CD4-positive, alpha-beta T cell treated with Interleukin-4 for 1 hour (primary cell): ENCODE data around the gene TRAPPC4.
"Not testable (repeated sequence)": the region's sequence is repeated elsewhere in the genome, so short reads cannot be mapped to it uniquely, and the experiment has no call there.

Experiments used
- DNase-seq, 2 donors: peaks; one replicate each; pipeline ENCODE4 v3.0.0-alpha.2; 2020 to 2022

The TRAPPC4 gene, protein sequence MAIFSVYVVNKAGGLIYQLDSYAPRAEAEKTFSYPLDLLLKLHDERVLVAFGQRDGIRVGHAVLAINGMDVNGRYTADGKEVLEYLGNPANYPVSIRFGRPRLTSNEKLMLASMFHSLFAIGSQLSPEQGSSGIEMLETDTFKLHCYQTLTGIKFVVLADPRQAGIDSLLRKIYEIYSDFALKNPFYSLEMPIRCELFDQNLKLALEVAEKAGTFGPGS

DNA sequence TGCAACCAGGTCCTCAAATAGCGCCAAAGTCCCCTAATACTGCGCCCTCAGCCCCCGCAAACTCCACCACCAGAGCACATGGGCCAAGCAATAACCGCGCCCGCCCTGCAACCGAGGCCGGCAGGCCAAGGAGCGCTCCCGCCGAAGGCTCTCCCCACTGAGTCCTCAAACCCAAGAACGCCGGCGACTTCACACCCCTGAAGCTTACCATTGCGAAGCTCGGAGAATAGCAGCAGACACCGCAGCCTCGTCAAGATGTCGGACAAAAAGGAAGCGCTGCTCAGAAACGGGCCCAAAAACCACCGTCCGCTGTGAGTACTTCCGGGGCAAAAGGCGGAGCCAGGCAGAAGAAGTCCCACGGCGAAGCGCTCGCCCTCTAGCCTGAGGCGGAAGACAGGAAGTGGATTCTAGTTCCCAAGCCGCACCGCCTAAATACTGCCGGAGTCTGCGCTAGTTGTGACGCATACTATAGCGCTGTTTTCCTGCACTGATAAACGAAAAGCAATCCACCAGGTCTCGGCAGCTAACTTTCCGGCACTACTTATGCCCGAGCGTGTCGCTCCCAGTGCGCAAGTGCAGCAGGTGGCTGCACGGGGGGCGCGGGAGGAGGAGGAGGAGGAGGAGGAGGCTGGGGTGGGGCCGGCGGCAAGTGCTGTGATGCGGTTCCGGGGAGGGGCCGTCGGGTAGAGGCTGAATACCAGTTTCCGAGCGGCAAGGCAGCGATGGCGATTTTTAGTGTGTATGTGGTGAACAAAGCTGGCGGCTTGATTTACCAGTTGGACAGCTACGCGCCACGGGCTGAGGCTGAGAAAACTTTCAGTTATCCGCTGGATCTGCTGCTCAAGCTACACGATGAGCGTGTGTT, at the start of gene TRAPPC4, which contains the start of gene RPS25:
Gene TRAPPC4 (plus strand): TSS at position 693 of the 865 bp plus-strand sequence. CDS start 30 bp downstream, at position 723.
Gene RPS25 (minus strand): TSS at position 270 of the 865 bp plus-strand sequence. CDS start 59 bp downstream, at position 211.
- DNase-seq = peak; percentile 96

DNA sequence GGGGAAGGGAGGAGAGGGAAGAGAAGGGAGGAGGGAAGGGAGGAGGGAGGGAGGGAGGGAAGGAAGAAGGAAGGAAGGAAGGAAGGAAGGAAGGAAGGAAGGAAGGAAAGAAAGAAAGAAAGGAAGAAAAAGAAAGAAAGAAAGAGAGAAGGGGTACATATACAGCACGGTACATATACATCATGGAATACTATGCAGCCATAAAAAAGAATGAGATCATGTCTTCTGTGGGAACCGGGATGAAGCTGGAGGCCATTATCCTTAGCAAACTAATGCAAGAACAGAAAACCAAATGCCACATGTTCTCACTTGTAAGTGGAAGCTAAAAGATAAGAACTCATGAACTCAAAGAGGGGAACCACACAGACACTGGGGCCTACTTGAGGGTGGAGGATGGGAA, 49.1 kb upstream of the TRAPPC4 start:
- DNase-seq = not testable (repeated sequence)

DNA sequence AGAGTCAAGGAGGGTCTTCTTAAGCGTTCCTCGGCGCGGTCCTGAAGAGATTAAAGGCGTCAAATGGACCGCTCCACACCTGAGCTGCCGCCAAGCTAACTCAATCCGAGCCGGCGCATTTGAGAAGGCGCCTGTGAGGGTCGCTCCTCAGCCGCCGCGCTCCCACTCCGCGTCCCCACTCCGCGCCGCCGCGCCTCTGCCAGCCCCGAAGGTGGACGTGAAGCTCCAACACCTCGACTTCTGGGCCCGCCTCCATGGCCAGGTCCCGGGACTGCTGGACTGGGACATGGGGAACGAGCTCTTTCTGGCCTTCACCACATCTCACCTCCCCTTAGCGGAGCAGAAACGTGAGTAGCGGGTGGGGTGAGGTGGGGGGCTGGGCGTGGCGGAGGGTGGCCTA, 46.9 kb upstream of the TRAPPC4 start, which contains the start of gene FOXR1:
Gene FOXR1 (plus strand): TSS at position 116 of the 400 bp plus-strand sequence. CDS start 171 bp downstream, at position 287.
- DNase-seq = no peak

DNA sequence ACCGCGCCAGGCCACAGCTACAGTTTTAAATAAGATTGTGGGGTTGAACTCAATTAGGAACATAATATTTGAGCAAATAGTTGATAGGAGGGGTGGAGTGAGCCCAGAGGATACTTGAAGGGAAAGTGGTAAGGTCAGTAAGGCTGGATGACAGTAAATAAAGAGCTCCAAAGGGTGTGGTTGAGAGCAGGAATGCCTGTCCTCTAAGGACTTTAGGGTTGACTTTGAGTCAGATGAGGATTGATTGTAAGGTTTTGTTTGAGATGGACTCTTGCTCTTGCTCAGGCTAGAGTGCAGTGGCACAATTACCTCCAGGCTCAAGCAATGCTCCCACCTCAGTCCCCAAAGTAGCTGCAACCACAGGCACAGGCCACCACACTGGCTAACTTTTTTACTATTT, 44.6 kb upstream of the TRAPPC4 start:
- no peak for DNase-seq

DNA sequence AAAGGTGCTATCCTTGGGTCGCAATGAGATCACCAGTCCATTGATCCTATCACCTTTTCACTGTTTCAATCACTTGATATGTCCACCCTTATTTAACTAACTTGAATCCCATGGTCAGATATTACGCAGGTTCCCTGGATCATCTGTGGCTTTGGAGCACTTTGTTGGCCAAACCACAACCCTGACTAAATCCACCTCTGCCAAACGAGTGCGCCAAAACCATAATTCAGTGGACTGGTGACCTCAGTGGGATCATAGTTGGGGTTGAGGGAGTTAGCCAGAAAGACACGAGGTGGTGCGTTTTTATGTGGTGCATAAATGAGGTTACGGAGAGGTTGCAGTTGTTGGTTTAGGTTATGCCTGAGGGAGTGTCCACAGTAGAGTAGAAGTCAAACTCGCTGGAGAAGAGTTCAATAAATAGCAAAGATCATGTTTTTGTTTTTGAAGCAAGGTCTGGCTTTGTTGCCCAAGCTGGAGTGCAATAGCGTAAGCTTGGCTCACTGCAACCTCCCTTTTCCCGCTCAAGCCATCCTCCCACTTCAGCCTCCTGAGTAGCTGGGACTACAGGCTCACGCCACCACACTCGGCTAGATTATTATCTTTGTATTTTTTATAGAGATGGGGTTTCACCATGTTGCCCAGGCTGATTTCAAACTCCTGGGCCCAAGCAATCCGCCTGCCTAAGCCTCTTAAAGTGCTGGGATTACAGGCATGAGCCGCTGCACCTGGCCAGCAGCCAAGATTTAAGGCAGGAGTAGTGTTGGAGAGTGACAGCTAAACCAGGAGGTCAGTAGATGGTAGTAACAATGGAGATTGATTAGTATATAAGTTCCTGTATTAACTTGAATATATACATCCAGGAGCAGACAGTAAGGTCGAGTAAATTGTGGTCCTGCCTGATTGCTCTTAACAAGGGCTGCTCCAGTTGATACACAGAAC, 42.5 kb upstream of the TRAPPC4 start:
- no peak for DNase-seq

DNA sequence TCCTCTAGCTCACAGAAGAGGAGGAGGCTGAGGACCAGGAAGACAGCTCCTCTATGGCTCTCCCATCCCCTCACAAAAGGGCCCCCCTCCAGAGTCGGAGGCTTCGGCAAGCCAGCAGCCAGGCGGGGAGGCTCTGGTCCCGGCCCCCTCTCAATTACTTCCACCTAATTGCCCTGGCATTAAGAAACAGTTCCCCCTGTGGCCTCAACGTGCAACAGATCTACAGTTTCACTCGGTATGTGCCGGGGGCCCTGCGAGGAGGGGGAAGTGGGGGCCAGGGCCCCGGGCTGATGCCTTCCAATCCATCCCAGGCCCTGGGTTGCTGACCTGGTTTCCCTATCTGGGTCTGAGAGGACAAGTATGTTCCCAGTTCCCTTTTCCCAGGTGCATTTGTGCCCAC, 39.1 kb upstream of the TRAPPC4 start:
- no peak for DNase-seq

DNA sequence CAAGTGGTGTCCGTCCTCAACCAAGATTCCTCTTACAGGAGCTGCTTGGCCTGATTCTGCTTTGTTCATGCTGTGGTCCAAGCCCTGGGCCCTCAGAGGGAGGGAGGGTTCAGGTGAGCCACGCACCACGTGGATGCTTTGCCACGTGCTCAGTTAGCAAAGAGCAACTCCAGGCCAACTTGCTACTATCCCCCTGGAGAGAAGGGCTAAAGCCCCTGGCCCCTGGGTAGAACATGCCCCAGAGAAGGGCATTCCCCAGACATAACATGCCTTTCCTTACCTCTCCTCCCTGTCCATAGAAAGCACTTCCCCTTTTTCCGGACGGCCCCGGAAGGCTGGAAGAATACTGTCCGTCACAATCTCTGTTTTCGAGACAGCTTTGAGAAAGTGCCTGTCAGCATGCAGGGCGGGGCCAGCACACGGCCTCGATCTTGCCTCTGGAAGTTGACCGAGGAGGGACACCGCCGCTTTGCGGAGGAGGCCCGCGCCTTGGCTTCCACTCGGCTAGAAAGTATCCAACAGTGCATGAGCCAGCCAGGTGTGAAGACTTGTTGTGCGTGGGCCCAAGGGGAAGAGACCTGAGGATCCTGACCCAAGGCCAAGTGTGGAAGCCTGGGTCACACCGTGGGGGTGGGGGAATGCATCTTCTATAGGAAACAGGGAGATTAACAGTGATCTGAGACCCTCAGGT, 38.2 kb upstream of the TRAPPC4 start:
- no peak for DNase-seq

DNA sequence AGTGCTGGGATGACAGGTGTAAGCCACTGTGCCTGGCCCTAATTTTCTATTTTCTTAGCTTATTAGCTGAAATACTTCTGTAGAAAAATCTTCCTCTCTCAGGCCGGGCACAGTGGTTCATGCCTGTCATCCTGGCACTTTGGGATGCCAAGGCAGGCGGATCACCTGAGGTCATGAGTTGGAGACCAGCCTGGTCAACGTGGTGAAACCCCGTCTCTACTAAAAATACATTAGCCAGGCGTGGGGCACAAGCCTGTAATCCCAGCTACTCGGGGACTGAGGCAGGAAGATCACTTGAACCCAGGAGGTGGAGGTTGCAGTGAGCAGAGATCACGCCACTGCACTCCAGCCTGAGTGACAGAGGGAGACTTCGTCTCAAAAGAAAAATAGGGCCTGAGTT, 34.2 kb upstream of the TRAPPC4 start:
- not testable (repeated sequence) for DNase-seq

DNA sequence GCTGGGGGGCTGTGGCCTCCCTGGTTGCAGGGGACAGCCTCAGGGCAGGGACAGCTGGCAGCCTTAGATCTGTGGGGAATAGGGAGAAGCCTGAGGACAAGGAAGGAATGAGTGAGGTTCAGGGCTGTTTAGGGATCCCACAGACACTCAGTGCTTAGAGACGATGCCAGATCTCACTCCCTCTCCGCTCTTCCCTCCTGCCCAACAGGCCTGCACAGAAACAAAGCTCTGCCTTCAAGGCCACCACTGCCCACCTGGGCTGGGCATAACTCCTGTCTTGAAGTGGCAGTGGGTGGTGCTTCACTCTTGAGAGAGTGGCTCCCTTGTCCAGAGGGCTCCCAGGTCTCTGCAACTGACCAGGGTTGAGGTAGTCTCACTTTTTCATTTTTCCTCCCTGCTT, 33.7 kb upstream of the TRAPPC4 start:
- no peak for DNase-seq

DNA sequence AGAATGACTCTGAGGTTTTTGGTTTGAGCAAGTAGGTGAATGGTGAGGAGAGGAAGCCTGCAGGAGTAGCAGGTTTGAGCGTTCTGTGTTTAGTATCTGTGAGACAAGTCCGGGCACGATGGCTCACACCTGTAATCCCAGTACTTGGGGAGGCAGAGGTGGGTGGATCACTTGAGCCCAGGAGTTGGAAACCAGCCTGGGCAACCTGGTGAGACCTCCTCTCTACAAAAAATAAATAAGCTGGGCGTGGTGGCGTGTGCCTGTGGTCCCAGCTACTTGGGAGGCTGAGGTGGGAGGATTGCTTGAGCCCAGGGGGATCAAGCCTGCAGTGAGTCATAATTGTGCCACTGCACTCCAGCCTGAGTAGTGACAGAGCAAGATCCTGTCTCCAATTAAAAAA, 30.3 kb upstream of the TRAPPC4 start:
- DNase-seq = no peak

DNA sequence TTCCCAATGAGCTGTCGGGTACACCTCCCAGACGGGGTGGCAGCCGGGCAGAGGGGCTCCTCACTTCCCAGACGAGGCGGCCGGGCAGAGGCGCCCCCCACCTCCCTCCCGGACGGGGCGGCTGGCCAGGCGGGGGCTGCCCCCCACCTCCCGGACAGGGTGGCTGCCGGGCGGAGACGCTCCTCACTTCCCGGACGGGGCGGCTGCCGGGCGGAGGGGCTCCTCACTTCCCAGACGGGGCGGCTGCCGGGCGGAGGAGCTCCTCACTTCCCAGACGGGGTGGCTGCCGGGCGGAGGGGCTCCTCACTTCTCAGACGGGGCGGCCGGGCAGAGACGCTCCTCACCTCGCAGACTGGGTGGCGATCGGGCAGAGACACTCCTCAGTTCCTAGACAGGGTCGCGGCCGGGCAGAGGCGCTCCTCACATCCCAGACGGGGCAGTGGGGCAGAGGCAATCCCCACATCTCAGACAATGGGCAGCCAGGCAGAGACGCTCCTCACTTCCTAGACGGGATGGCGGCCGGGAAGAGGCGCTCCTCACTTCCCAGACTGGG, 27.0 kb upstream of the TRAPPC4 start:
- not testable (repeated sequence) for DNase-seq

DNA sequence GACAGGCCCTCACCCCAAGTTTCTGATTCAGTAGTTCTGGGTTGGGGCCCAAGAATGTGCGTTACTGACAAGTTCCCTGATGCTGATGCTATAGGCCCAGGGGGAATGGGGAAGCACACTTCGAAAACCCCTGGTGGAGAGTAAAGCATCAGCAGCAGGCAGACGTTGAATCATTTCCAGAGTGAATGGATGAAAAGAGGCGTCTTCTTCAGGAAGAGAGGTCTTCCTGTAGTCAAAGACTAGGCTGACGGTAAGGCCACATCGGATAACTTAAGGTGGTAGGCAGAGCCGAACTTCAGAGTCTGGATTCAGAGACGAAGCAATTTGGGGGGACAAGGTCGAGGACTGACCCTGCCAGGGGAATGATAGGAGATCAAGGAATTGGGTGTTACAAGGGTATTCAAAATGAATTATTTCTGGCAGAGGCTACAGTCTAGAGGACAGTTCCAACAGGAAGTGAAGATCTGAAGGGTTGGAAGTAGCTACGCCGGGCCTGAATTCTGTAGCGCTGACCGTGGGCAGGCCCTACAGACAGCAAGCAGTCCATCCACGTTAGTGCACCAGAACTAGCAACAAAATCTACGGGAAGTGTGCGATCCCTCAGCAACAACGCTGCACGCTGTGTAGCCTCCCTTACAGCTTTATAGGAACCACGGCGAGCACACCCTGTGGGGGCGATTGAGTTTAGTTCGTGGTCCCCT, 21.5 kb upstream of the TRAPPC4 start:
- peak; percentile 23 to 56 for DNase-seq

DNA sequence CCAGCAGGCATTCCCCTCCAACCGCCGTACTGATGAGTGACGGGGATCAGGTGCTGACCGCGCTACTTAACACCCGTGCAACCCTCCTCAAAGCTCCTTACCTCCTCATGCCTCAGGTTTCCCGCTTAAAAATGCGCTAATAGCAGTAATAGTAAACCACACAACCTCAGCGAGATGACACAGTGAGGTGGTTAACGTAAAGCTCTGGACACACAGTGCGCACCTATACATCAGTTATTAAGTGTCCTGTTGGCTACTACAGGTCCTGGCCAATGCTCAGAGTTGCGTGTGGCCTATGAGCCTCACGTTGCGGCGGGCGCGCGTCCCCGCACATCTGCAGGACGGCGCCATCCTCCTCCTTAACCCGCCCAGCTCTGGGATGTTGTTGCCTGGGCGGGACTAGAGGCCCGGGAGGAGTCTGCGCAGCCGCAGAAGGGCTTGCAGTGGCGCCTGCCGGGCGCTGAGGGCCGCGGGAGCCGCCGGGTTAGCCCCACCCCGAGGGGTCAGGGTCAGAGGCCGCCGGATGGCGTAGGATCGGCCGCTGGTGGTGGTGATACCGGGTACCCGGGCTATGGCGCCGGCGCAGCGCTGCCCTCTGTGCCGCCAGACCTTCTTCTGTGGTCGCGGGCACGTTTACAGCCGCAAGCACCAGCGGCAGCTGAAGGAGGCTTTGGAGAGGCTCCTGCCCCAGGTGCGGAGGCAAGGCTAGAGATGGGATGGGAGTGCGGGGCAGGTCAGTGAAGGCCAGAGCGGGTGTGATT, 20.8 kb upstream of the TRAPPC4 start, which contains the start of gene CENATAC:
Gene CENATAC (plus strand): TSS at position 512 of the 761 bp plus-strand sequence. CDS start 60 bp downstream, at position 572.
- peak; percentile 95 to 96 for DNase-seq

DNA sequence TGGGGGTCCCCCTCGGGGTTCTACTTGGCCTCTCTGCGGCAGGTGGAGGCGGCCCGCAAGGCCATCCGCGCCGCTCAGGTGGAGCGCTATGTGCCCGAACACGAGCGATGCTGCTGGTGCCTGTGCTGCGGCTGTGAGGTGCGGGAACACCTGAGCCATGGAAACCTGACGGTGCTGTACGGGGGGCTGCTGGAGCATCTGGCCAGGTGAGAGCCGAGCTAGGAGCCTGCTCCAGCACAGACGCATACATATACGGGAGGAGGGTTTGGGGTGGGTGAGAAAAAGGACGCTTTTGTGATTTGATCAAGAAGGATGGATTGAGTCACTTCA, 20.2 kb upstream of the TRAPPC4 start:
- DNase-seq = no peak

DNA sequence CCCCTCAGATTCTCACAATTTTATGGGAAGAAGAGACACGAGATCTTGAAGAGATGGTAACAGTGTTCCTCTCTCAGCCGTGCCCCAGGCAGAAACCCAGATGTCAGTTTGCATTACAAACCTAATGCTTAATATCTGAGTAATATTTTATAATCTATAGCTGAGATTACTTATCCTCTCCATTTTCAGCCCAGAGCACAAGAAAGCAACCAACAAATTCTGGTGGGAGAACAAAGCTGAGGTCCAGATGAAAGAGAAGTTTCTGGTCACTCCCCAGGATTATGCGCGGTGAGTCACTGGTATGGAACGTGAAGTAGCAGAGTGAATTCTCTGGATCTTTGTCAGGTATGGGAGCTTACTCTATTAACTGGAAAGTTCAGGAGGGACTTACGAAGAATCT, 19.7 kb upstream of the TRAPPC4 start:
- DNase-seq = no peak

DNA sequence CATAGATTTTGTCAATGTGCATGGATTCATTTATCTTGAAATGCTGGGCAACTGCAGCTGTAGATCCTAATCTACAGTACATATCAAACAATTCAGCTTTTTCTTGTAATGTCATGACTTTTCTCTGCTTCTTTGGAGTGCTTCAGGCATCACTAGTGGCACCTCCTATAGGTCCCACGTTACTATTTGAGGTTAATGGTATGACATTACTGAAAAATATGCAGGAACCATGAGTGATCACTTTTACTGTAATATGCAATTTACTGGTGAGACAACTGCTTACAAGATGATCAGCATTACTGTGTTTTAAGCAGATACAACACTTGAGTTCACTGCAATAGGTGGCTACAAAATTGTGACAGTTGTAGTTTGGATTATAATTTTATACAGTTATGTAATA, 17.7 kb upstream of the TRAPPC4 start:
- no peak for DNase-seq

DNA sequence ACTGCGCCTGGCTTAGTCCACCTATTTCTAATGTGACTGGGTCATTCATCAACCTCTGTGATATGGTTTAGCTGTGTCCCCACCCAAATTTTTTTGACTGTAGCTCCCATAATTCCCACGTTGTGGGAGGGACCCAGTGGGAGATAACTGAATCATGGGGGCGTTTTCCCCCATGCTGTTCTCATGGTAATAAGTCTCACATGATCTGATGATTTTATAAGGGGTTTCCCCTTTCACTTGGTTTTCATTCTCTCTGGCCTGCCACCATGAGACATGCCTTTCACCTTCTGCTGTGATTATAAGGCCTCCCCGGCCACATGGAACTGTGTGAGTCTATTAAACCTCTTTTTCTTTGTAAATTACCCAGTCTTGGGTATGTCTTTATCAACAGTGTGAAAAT, 11.9 kb upstream of the TRAPPC4 start:
- no peak for DNase-seq

DNA sequence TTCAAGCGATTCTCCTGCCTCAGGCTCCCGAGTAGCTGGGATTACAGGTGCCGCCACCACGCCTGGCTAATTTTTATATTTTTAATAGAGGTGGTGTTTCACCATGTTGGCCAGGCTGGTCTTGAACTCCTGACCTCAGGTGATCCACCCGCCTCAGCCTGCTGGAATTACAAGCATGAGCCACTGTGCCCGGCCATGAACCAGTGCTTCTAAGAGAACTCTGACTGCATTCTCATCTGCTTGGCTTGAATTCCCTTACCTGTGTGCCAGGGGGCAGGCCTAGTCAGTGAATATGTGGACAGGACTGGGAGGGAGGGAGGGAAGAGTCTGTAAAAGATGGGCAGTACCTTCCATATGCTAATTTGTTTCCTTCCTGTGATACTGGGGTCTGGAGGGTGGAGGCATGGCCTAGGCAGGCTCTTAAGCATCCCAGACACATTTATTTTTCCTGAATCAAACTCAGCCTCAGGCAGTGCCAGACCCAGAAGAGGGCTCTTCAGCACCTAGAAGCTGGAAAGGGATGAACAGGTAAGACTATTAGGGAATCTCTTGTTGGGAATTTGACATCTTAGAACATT, 7.0 kb upstream of the TRAPPC4 start:
- DNase-seq = no peak

DNA sequence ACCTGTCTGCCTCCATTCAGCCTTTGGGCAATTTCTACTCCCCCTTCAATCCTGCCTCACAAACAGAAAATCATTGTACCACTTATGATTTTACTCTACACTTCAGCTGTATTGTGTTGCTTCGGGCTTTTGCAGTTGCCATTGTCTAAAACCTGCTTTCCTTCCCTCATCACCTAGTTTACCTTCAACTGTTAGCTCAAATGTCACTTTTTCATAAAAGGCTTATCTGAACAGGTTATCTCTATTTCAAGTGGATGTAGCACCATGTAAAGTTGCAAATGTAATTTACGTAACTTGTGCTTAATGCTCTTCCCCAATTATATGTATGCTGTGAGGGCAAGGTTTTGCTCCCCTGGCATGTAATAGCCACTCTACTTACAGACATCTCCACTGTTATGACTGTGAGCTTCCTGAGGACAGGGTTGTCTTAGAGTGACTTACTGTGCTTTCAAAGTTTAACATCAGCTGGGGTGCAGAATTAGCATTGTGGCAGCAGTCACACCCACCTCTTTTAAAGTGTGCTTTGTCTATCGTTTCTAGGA, 5.9 kb upstream of the TRAPPC4 start:
- DNase-seq = no peak
